ENCODE measurements around the gene CTNND1.

CTNND1 gene

DNA sequence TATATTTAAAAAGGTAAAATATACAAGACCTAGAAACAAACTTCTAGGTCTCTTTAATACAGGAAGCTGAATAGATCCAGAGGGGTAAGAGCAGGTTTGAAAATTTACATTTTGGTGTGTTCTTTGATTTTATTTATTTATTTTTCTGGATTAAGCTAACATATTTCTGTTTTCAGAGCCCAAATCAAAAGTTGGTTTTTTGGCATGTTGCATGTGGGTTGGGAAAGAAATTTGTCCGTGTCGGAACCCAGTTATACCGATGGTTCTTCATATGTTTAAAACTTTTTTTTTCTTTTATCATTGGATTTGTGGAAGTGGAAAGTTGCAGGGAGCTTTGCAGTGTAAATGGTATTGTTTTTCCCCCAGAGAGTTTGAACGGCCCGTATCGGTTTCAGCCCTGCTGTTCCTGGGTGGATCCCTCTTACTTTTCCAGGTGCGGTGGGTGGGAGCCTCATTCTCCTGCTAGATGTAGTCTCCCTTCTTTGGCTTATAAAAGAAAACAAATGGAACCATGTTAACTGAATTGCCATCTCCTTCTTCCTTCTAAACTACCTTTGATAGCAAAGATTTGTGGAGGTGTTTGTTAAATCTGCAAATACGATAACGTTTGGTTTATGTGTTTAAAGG, 746 bp downstream of the CTNND1 start:
- DNase-seq (ENCODE audit: low spot score) = no peak

DNA sequence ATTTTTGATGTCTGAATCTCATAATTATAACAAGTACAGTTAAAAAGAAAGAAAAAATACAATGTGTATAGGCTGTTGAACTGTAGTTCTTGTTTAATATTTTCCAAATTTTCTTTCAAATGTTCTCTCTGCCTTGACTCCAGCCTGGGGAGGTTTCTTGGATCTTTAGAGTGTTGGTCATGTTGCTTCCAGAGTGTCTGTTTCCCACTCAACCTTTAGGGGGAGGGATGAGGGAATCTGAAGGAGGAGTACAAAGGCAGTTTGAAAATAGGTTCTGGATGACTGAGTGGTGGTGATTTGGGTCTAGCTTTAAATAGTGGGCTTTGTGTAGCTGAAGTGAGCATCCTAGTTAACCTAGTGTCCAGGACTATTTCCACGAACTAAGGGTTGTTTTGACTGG, 2.0 kb downstream of the CTNND1 start:
- peak; percentile 80 for DNase-seq (ENCODE audit: low spot score)

DNA sequence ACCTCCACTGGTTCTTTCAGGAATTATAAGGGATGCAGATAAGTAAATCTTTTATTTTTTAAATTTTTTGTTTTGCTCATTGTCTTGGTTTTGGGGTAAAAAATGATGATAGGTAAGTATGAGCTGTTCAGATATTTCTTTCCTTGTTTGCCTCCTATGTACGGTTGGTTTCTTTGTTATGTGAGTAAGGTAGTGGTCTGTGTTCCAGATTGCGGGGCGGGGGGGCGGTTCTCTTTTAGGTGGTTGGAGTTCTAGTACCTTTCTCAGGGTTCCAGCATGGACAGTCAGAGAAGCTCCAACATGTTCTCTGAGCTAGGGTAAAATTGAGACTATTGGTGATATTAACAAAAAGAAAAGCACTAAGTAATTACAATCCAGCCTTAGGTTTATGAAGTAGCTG, 2.4 kb downstream of the CTNND1 start:
- DNase-seq (ENCODE audit: low spot score) = no peak

DNA sequence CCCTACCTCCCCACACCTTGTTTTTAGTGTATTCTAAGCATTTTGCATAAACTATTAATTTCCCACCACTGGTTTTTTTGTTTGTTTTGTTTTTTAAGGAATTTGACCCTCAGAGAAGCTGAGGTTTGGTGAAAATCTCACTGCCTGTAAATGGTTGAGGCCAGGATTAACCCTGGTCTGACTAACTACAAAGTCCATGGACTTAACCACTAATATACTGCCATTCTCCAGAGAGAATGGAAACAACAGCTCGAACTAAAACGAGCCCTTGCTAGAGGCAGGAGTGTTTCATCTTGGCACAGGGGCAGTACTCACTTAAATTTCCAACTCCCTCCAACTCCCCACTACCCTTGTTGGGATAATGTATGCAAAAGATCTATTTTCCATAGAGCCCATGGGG, 3.0 kb downstream of the CTNND1 start:
- no peak for DNase-seq (ENCODE audit: low spot score)

DNA sequence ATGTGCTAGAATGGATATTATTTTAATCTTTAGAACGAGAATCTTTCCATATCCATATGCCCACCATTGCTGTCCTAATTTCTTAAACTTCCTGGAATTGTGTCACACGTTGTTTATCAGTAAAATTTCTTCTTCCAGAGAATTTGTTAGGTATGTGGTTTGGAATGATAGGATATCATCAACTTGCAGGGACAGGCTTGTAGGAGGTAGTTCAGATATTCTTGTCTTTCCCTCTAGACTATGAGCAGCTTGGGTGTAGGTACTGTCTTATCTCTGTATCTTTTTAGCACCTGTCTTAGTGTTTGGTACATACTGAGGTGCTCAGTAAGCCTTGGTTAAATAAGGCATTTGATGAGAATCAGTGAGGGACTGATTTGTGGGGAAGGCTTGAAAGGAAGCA, 3.4 kb downstream of the CTNND1 start:
- DNase-seq (ENCODE audit: low spot score) = no peak

DNA sequence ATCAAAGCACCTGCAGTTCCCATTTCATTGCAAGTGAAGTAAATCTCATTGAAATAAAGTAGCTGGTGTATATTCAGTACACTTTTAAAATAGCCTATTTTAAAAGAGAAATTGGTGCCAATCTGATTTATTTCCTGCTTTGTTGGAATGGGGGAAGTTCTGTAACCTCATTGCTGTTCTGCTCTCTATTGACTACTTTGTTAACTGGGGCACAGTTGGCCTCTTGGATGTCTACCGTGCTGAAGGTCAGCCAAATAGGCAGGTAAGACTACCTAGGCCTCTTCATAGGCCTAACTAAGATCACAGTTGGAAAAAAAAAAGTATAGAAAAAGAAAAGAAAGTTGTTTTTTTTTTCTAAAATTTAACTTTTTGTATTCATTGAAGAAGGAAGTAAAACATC, 9.2 kb downstream of the CTNND1 start:
- DNase-seq (ENCODE audit: low spot score) = no peak

DNA sequence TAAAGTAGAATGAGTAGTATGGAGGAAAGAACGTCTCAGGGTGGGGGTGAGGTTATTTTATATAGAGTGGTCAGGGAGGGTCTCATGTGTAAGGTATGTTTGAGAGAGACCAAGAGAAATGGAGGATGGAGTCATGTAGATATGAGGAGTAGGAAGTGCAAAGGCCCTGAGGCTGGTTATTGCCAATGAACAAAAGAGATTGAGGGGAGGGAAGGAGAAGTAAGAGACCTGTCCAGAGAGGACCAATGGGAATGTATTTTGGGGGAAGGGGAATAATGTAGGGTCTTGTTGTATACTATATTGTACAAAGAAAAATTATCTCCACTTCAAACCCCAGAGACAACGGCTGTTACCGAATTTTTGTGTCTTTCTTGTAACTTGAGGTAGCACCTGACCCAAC, 9.8 kb downstream of the CTNND1 start:
- DNase-seq (ENCODE audit: low spot score) = no peak

DNA sequence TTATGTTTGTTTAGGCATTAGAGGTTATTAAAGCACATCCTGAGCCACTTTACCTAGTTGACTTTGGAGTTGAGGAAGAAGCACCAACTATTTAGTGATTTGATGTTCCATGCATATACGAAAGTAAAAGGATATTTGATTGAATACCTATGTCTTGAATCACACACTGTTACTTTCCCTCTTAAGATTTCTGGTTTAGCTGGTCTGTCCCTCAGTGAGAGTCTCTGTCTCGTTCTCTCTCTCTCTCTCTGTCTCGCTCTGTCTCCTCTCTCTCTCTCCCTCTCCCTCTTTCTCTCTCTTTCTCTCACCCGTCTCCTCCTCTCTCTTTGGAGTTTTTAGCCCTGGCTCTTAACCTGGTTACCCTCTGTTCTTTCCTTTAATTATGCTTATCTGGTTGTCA, 11.0 kb downstream of the CTNND1 start:
- DNase-seq (ENCODE audit: low spot score) = no peak

DNA sequence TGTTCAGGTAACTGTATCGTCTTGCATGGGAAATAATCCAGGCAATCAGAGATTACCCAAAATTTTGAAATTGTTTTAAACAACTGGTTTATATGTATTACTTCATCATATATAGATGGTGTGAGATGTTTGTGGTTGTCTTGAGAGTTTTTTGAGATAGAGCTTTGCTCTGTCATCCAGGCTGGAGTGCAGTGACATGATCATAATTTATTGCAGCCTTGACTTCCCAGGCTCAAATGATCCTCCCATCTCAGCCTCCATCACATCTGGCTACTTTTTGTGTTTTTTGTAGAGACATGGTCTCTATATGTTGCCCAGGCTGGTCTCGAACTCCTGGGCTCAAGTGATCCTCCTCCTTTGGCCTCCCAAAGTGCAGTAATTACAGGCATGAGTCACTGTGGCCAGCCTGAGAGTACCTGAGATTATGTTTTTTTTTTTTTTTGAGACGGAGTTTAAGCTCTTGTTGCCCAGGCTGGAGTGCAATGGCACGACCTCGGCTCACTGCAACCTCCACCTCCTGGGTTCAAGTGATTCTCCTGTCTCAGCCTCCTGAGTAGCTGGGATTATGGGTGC, 11.5 kb downstream of the CTNND1 start:
- DNase-seq (ENCODE audit: low spot score) = no peak

DNA sequence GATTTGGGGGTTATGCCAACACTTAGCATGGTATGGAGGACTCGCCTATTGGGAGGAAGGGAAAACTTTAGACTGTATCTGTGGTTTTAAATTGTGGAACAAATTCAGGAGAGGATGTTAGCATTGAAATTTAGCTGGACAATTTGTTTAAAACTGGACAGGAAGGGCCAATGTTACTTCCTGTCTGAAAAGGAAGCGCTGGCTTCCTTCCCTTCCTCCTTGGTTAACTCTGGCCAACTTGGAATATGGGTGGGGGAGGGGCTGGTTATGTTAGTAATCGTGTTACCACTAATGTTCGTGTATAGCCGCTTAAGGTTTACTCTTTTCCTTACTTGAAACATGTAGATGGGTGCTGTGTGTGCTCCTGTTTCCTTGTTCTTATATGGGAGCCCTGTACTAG, 13.9 kb downstream of the CTNND1 start:
- no peak for DNase-seq (ENCODE audit: low spot score)

DNA sequence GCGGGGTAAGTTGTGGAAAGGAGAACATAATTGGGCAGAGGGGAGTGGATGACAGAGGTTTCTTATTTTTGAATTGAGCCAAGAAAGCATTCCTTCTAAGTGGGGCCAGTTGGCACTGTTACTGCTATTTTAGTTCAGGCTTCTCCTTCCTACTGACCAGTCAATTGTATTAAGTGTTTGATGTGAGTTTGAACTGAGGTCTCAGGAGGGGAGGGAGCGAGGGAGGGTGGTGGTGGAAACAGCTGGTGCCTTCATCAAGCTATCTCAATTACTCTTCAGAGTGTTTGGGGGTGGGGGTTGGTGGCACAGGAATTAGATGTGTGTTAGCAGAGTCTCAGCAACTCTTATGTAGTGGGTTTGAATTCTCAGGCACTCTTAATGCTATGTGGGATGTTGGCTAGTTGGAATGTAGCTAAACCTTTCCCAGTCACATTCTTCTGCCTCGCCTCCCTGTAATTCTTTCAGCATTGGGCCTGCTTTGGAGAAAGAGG, 14.5 kb downstream of the CTNND1 start:
- DNase-seq (ENCODE audit: low spot score) = no peak

DNA sequence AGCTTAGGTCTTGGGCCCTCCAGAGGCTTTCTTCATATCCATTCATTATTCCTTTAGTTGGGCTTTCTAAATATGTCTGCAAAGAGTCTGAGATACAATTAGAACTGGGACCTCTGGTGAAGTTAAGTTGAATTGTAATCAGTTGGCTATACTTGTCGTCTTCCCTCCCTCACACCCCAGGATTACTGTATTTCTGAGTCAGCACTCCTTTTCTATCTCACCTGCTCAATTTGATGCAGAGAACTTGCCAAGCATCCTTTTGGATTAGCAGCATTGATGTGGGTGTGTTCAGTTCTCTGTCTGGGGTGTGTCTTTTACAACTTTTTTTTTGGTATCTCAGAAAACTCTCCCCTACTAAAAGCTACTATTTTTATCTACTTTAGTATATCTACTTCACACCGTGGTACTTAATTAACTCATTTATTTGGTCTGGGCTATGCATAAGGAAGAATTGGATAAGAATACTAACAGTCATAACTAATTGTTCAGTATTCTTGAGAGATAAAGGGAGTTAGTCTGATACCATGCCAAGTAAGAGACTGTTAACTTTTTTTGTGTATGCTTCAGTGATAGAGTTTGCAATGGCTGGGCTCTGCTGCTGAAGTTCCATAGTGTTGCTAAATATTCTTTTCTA, 15.1 kb downstream of the CTNND1 start:
- DNase-seq (ENCODE audit: low spot score) = no peak

DNA sequence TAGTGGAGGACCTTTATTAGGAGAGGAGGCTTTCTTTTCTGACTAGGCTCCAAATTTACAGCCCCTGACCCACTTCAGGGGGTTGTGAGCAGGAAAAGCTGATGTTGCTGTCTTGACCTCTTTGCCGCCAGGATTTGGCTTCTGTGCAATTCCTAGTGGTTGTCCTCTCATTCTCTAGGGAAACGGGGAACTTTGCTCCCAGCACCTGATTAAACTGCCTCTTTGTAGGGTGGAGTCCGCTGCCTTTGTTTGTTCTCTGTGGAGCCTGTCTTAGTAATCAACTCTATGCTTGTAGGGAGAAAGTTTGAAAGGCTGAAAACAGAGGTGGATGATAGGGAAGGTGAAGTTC, 16.3 kb downstream of the CTNND1 start:
- DNase-seq (ENCODE audit: low spot score) = no peak

DNA sequence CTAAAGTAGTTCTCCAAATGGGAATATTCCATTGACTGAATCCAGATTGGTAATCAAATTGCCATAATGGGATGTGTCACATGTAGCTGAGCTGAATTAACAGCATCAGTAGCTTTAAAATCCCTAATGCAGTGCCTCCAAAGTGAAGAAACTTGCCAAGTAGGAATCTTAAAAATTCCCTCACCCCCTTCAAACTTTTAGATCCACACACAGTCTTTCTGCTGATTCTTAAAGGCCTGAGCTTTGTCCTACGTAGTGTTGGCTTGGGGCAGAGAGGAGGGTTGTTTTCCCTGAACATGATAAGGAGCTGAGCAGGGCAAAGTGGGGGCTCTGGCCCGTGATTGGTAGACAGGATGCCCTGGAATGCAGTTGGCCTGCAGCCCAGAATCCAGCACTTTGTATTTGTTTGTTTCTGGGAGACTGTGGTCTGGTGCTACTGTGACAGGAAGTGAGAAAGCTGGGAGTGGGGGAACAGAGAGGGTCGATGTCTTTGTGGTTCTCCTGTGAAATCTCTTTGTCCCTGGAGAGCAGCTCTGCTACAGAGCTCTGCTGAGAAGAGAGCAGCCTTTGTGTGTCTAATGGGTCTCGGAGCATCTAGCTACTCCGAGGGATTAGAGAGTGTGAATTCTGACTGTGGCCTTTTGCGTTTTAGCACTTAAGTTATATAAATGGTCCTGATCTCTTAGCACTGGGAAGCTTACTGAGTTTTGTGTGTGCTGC, 16.9 kb downstream of the CTNND1 start:
- peak; percentile 95 for DNase-seq (ENCODE audit: low spot score)

DNA sequence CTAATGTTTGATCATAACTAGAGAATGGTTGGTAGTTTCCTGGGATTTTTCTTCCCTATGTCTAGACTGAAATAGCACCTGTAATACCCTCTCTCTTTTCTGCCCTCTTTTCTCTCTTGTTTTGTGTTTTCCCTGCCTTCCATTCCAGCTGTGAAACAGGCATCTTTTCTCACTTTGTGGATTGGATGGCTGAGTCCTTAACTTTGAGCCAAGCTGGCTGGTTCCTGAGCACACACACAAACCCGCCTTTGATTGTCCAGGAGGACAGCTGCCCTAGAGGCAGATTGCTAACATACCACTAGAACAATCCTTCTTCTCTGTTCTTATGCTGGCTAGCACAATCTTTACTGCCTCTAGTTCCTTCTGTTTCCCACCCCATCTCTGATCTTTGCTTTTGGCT, 17.7 kb downstream of the CTNND1 start:
- peak; percentile 86 for DNase-seq (ENCODE audit: low spot score)

DNA sequence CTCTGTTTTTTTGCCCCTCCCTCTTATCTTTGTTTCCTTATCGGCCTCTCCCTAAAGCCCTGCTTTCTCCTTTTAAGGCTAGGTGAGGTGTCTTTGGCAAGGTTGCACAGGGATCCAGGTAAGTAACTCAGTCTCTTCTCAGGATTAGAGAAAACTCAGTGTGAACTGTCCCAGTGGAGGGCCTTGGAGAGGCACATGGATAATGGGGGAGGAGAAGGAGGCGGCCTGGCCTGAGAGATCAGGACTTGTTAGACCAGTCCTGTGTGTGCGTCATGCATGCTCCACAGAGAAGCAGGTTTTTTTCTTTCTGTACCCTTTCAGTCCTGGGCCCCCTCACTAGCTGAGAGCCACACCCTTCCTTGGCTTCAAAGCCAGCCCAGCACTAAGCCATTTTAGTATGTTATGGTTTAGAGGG, 19.9 kb downstream of the CTNND1 start:
- DNase-seq (ENCODE audit: low spot score) = no peak

DNA sequence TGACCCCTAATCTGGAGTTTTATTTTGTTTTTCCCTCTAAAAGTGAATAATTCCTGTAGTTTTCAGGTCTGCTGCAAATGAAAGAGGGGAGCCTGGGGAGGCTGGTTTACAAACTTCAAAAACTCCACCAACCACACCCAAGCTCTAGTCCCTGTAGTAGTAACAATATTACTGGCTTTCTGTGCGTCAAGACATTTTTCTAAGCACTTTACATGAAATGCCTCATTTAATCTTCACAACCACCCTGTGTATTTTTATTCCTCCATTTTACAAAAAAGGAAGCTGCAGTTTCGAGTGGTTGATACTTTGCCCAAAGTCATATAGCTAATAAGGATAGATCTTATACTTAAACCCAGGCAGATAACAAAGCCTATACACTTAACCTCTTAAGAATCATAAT, 23.5 kb downstream of the CTNND1 start:
- DNase-seq (ENCODE audit: low spot score) = no peak

DNA sequence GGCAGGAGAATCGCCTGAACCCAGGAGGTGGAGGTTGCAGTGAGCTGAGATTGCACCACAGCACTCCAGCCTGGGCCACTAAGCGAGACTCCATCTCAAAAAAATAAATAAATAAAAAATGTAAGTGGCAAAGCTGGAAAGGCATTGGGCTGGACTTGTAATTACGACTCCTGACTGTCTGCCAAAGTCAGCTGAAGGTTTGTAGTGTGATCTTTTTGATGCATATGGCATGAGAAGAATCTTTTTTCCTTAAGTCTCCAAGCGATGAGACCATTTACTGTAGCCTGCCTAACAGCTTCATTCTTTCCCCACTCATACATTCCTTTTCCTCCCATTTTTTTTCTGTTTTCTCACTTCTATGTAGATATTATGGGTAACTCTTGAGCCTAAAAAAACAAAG, 24.8 kb downstream of the CTNND1 start:
- DNase-seq (ENCODE audit: low spot score) = no peak

DNA sequence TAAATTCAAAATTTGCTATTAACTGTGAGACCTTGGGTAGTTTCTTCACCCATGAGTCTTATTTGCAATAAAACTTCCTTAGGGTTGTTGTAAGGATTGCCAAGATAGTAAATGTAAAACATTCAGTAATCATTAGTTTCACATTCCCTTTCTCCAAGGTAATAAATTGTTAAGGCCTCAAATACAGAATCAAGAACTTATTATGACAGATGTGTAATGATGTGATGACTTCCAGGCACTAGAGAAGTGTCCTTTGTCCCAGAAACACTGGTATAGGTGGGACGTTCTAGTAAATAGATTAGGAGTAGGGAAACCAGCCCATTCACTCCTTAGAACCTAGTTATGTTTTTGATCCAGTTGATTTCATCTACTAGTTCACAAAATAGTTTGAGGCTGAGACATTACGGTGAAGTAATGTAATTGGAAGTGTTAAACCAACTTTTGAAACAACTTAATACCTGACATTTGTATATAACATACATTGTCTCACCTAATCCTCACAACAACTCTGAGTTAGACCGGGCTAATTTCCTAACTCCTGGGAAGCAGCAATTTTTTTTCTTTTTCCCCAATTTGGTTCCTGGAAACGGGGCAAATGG, 25.5 kb downstream of the CTNND1 start:
- no peak for DNase-seq (ENCODE audit: low spot score)

DNA sequence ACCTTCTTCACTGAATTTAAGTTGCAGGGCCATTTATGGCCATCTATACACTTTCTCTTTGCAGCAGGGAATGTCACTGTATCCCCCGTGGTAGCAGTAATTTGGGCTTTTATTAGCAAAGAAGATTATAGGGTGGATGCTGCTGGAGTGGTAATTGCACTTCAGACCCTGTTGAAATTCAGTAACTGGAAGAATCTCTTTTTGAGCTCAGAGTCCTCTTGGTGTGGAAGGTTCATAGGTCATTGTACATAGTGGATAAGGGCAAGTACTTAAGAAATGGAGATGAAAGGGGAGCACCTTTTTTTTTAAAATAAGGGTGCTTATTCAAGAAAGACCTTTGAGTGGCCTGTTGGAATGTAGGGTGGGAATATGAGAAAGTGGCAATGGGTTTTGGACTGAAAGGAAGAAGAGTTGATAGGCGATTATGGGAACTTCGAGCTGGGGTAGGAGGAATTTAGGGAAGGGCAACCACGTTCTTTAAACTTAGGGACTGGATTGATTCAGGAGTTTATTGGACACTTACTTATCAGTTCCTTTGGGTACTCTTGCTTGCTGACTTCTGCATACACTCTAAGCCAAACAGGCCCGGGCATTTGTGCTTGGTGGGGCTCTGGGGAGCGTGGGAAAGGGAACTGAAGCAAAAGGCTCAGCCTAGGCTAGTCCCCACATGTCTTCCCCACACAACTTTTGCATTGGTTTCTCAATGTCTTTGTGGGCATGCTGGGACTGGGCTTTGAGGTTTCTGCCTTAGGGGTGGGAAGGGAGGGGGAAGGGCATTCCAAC, 26.5 kb downstream of the CTNND1 start:
- DNase-seq (ENCODE audit: low spot score) = no peak

DNA sequence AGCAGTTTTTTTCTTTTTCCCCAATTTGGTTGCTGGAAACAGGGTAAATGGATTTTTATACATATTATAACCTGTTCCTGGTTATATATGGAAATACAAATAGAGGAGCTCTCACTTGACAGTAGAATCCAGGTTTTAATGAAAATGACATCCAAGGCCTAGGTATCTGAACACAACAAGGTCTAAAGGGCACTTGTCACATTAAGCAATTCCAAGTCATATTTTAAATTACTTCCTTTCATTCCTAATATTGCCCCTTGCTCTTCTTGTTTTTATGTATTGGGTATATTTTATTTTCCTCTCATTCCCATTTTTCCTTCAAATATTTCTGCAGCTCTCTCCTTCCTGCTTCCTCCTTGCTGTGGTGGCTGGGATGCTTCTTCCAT, 27.1 kb downstream of the CTNND1 start:
- DNase-seq (ENCODE audit: low spot score) = no peak
